Inflammatory macrophage (primary cell): ENCODE measurements around the gene CAPZA1.

Source experiments
- DNase-seq, 2 donors: peaks; one replicate each; pipeline ENCODE4 v3.0.0-alpha.2; 2020 to 2022

Gene CAPZA1

GRCh38 chr1:112717263-112717873, 97.7 kb downstream of the CAPZA1 start:
- DNase-seq: no peak

GRCh38 chr1:112718691-112719418, 99.2 kb downstream of the CAPZA1 start:
- peak; percentile 64 to 80 for DNase-seq

GRCh38 chr1:112719706-112720105, 100.1 kb downstream of the CAPZA1 start:
- no peak for DNase-seq

GRCh38 chr1:112720800-112721199, 101.2 kb downstream of the CAPZA1 start:
- peak; percentile 74 to 87 for DNase-seq
